Colon (tissue), 2 donors: Measurements from ENCODE around the gene RNF125.

ENCODE experiments used
- FAIRE-seq: peaks from 2 replicates; lab custom pipeline; 2012; peaks lifted over from hg19 to GRCh38; lab: Jason Lieb, UNC
- donor health status: control.
- donor health status: control.

Gene RNF125

GRCh38 chr18:32091325-32091723 lies 72.7 kb downstream of the RNF125 start:
- no peak for FAIRE-seq

- FAIRE-seq, result no peak
Measured at GRCh38 chr18:32091724-32092421, 73.2 kb downstream of the RNF125 start, which contains the start of gene RNF138. Gene RNF138, plus strand, starts transcription at chr18:32091874. Its CDS starts 903 bp downstream, at chr18:32092777.

GRCh38 chr18:32092422-32093101 lies 73.9 kb downstream of the RNF125 start:
- no peak for FAIRE-seq

GRCh38 chr18:32093102-32093511 lies 74.5 kb downstream of the RNF125 start:
- FAIRE-seq, result no peak

- FAIRE-seq, result no peak
Measured at GRCh38 chr18:32093523-32093922, 74.9 kb downstream of the RNF125 start.

- no peak for FAIRE-seq
Measured at GRCh38 chr18:32095192-32095899, 76.7 kb downstream of the RNF125 start.

- FAIRE-seq, result no peak
Measured at GRCh38 chr18:32095900-32096229, 77.2 kb downstream of the RNF125 start.

GRCh38 chr18:32096946-32097345 lies 78.3 kb downstream of the RNF125 start:
- FAIRE-seq, result no peak

GRCh38 chr18:32104516-32104915 lies 85.9 kb downstream of the RNF125 start:
- no peak for FAIRE-seq

GRCh38 chr18:32110005-32110404 lies 91.4 kb downstream of the RNF125 start:
- FAIRE-seq, result no peak

- FAIRE-seq, result no peak
Measured at GRCh38 chr18:32111706-32112105, 93.1 kb downstream of the RNF125 start.

- FAIRE-seq, result no peak
Measured at GRCh38 chr18:32112826-32113225, 94.2 kb downstream of the RNF125 start.

- no peak for FAIRE-seq
Measured at GRCh38 chr18:32114293-32114942, 95.8 kb downstream of the RNF125 start.

- no peak for FAIRE-seq
Measured at GRCh38 chr18:32122039-32122438, 103.4 kb downstream of the RNF125 start.
